Measurements from ENCODE around the gene PLA2G2D.

The PLA2G2D gene

GRCh38 chr1:20119347-20119746, at the start of gene PLA2G2D:
Gene PLA2G2D (minus strand): TSS chr1:20119536. CDS start chr1:20119498, 38 bp downstream.
- DNase-seq (ENCODE audit: low read depth in 2 of 2), result no peak

DNA sequence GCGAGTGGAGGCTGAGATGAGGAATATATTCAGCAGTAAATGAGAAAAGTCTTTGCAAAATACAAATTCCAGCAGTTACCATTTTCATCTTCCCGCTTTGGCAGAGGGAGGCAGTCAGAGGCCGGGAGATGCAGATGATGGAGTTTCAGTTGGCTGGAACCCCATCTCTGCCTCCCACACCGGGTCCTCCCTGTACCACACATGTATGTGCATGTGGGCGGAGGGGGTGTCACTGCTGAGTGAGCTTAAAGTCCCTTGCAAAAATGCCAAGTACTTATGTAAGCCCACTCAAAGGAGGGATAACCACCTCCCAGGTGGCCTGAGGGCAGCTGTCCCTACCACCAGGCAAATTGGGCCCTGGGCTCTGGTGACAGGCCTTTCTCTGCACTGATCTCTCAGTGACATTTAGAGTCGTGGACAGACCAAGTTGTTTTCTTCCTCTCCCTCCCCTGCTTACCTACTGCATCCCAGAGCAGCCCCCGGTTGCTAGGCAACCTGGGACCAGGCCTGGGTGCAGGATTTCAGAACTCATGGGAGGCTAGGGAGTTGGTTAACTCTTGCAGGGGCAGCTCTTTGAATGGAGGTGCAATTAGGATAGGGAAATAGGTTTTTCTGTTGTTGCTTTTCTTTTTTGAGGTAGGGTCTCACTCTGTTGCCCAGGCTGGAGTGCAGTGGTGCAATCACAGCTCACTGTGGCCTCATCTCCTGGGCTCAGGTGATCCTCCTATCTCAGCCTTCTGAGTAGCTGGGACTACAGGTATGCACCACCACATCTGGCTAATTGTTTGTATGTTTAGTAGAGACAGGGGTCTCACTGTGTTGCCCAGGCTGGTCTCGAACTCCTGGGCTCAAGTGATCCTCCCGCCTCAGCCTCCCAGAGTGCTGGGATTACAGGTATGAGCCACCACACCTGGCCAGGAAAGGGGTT, 49.5 kb upstream of the PLA2G2D start:
- no peak for DNase-seq (ENCODE audit: low read depth in 2 of 2)

GRCh38 chr1:20167126-20167525, 47.8 kb upstream of the PLA2G2D start:
- DNase-seq (ENCODE audit: low read depth in 2 of 2), result no peak

- no peak for DNase-seq (ENCODE audit: low read depth in 2 of 2)
Observed at GRCh38 chr1:20166051-20166450, 46.7 kb upstream of the PLA2G2D start.

GRCh38 chr1:20165522-20165951, 46.2 kb upstream of the PLA2G2D start:
- no peak for DNase-seq (ENCODE audit: low read depth in 2 of 2)

DNA sequence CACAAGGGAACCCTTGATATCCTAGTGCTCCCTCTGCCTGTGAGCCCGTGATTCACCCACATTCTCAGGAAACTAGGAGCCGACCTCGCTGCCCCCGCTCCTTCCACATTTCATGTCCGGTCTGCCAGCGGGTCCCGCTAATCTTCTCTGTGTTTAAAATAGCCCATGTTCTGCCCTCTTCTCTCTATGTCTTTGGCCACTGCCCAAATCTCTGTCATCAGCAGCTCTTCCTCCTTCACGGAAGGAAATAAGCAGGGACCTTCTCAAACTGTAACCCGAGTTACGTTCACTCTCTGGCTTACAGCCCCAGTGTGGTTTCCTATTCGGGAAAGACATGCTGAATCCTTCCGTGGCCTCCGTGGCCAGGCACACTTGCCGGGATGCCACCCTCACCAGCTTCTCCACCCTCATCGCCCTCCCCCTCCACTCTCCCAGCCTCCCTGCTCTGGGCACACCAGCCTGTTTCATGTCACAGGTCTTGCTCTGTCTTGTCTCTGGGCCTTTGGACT, 45.4 kb upstream of the PLA2G2D start:
- DNase-seq (ENCODE audit: low read depth in 2 of 2), result no peak

GRCh38 chr1:20160034-20160433, 40.7 kb upstream of the PLA2G2D start:
- no peak for DNase-seq (ENCODE audit: low read depth in 2 of 2)

- DNase-seq (ENCODE audit: low read depth in 2 of 2), result no peak
Observed at GRCh38 chr1:20158358-20159070, 39.2 kb upstream of the PLA2G2D start.

DNA sequence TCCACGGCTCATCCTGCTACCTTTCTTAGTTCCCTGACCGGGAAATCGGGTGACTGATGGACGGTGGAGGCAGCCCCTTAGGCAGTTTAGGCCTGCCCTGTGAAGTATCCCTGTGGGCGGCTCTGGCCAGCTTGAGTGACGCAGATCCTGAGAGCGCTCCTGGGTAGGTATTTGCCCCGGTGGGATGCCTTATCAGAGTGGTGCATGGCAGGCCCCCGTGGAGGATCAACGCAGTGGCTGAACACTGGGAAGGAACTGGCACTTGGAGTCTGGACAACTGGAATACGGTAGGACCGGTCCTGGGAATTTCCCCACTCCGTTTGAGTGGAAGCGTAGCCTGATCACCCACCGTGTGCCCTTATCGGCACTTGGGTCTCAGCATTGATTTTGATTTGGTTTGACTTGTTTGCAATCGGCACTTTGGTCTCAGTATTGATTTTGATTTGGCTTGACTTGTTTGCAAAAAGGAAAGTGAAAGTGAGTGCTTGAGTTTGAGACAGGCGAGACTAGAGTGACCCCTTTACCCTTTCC, 35.0 kb upstream of the PLA2G2D start:
- no peak for DNase-seq (ENCODE audit: low read depth in 2 of 2)

- DNase-seq (ENCODE audit: low read depth in 2 of 2), result no peak
Observed at GRCh38 chr1:20153000-20153418, 33.7 kb upstream of the PLA2G2D start.

- DNase-seq (ENCODE audit: low read depth in 2 of 2), result no peak
Observed at GRCh38 chr1:20152599-20152930, 33.2 kb upstream of the PLA2G2D start.

DNA sequence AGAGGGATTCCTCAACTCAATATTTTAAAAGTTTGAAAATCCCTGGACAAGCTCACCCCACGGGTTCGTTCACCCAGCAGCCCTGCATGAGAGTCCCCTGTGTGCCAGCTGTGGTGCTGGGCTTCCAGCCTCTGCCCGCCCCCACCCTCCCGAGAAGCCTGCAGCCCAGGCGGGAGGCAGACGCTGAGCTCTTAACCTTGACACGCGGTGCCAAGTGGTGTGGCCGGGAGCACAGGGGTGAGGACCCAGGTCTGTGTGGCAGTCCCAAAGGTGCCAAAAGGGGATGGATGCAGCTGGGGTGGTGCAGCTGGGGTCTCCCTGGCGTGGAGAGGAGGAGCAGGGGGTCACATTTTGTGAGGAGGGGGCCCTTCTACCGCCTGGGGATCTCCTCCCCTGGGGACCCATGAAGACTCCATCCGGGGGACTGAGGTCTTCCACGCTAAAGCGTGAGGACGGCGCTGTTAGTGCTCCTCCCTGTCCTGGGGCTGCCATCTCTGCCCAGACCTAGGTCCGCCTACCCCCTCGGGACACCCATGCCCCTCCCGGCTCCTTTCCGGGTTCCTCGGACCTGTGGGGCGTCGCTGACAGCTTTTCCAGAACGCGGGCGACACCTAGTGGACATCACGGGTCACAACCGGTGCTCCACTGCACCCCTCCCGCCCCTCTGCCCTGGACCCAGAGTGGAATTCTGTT, 32.7 kb upstream of the PLA2G2D start:
- peak; percentile 69 to 72 for DNase-seq (ENCODE audit: low read depth in 2 of 2)

GRCh38 chr1:20150969-20151368, 31.6 kb upstream of the PLA2G2D start:
- no peak for DNase-seq (ENCODE audit: low read depth in 2 of 2)

- DNase-seq (ENCODE audit: low read depth in 2 of 2), result no peak
Observed at GRCh38 chr1:20150326-20150705, 31.0 kb upstream of the PLA2G2D start.

- DNase-seq (ENCODE audit: low read depth in 2 of 2), result no peak
Observed at GRCh38 chr1:20149601-20150325, 30.4 kb upstream of the PLA2G2D start.

- no peak for DNase-seq (ENCODE audit: low read depth in 2 of 2)
Observed at GRCh38 chr1:20148571-20149500, 29.5 kb upstream of the PLA2G2D start.

- no peak for DNase-seq (ENCODE audit: low read depth in 2 of 2)
Observed at GRCh38 chr1:20147846-20148570, 28.7 kb upstream of the PLA2G2D start.

GRCh38 chr1:20143734-20144565, 24.6 kb upstream of the PLA2G2D start:
- no peak for DNase-seq (ENCODE audit: low read depth in 2 of 2)

GRCh38 chr1:20143318-20143717, 24.0 kb upstream of the PLA2G2D start:
- DNase-seq (ENCODE audit: low read depth in 2 of 2), result no peak

Data from activated CD4-positive, alpha-beta T cell treated with anti-CD3 and anti-CD28 coated beads for 24 hours (primary cell).